Stimulated activated CD8-positive, alpha-beta memory T cell treated with anti-CD3 and anti-CD28 coated beads, Interleukin-2, amount 100 ng/mL, for 48 hours (primary cell): ENCODE measurements around the gene ANKMY1.
"Not testable (repeated sequence)": the region's sequence is repeated elsewhere in the genome, so short reads cannot be mapped to it uniquely, and the experiment has no call there.

ENCODE experiments used
- DNase-seq, 2 donors: peaks; one replicate each; pipeline ENCODE4 v3.0.0-alpha.2; 2020; ENCODE audit warnings: low read depth in 2 of 2

ANKMY1 gene

DNA sequence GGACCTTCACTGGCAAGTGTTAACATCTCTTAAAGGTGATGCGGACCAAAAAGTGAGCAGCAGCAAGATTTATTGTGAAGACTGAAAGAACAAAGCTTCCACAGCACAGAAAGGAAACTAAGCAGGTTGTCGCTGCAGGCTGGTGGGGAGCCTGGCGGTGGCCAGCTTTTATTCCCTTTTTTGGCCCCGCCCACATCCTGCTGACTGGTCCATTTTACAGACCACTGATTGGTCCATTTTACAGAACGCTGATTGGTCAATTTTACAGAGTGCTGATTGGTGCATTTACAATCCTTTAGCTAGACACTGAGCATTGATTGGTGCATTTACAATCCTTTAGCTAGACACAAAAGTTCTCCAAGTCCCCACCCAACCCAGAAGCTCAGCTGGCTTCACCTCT, 35.9 kb downstream of the ANKMY1 start:
- not testable (repeated sequence) for DNase-seq

DNA sequence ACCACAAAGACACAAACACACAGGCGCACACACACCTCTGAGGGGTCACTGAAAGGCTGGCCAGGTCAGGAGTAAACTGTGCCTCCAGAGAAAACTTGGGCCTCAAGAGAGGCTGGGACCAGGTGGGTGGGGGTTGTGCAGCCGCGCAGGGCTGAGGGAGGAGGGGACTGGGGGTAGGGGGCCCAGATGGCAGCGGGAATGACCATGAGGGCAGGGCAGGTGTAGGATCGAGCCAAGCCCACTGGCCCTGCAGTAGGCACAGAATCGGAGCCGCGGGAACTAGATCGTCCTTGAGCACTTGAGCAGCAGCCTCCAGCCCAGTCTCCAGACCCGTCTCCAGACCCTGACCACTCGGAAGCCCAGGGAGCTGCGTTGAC, 36.8 kb downstream of the ANKMY1 start:
- DNase-seq = no peak

DNA sequence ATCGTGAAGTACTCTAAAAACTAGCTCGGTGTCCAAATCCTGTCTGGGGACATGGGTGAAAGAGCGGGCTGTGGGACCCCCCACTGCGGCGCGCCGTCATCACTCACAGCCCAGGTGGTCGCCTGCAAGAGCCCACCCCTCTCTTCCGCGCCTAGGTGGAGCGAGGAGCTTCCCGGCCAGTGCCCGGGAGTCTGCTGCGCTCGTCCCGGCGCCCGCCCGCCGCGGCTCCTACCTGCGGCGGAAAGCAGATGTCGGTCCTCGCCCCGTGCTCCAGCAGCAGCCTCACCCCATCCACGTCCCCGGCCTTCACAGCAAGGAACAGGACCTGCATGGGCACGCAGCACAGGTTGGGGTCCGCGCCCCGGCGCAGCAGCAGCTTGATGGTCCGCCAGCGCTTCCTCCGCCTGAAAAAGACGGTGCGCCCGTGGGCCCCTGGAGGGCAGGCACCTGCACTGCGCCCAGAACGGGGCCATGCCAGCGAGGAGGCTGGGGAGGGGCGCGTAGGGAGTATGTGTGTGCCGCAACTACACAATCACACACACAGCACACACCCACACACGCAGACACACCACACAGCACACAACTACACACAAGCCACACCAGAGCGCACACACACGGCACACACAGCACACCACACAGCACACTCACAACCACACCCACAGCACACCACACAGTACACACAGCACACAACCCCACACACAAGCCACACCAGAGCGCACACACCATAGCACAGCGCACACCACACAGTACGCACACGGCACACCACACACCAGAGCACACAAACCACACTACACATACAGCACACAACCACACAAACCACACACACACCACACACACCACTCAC, 37.4 kb downstream of the ANKMY1 start:
- DNase-seq = no peak

GRCh38 chr2:240519396-240520129, 38.2 kb downstream of the ANKMY1 start:
- no peak for DNase-seq

- DNase-seq = no peak
Measured at GRCh38 chr2:240518981-240519380, 38.8 kb downstream of the ANKMY1 start.

- DNase-seq = no peak
Measured at GRCh38 chr2:240517342-240517741, 40.4 kb downstream of the ANKMY1 start.

GRCh38 chr2:240514631-240515030, 43.2 kb downstream of the ANKMY1 start:
- DNase-seq = no peak

DNA sequence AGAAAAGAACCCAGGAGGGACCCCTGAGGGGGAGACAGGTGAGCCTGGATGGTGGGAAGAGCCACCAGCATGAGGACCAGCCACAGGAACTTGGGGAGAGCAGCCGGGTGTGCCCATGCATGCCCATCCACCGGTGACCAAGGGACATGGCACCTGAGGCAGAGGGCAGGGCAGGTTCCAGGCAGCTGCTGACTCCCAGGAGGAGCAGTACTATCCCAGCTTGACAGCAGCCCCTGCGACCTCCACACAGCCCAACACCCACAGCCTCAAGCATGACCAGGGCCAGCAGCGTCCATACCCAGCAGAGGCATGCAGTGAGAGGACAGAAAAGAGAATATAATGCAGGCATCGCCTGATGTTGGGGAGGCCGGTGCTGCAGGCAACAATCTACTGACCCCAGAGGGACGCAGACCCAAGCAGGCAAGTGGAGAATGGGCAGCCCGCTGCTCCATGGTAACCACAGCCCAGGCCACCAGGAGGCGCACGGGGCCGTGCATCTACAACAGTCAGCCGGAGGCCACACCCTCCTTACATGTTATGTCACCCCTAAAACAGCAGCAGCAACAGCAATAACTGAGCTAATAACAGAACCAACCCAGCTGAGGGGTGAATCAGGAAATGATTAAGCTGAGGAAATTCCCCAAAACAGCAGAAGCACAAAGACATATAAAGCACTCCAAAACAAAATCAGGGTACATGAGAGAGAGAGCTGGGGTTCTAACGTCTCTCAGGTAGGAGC, 44.1 kb downstream of the ANKMY1 start:
- DNase-seq = peak; percentile 77 to 81

GRCh38 chr2:240512666-240513535, 44.9 kb downstream of the ANKMY1 start:
- no peak for DNase-seq

DNA sequence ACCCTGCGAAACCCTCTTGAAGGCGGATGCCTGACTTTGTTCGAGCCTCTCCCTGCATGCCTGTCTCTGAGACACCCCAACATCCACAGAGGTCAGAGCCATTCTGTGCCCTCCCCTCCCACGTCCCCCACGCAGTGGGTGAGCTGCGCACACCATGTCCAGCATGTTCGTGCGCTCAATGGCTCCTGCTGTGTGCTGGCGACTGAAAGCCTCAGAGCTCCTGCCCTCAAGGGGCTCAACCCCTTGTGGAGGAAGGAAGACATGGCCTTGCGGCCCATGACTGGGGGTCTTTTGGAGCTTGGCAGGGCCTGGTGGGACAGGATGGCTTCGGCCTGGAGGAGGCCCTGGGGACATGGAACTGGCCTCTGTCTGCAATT, 45.7 kb downstream of the ANKMY1 start:
- DNase-seq = no peak

- DNase-seq = no peak
Measured at GRCh38 chr2:240511351-240512108, 46.3 kb downstream of the ANKMY1 start.

- DNase-seq = no peak
Measured at GRCh38 chr2:240510513-240511210, 47.1 kb downstream of the ANKMY1 start.

DNA sequence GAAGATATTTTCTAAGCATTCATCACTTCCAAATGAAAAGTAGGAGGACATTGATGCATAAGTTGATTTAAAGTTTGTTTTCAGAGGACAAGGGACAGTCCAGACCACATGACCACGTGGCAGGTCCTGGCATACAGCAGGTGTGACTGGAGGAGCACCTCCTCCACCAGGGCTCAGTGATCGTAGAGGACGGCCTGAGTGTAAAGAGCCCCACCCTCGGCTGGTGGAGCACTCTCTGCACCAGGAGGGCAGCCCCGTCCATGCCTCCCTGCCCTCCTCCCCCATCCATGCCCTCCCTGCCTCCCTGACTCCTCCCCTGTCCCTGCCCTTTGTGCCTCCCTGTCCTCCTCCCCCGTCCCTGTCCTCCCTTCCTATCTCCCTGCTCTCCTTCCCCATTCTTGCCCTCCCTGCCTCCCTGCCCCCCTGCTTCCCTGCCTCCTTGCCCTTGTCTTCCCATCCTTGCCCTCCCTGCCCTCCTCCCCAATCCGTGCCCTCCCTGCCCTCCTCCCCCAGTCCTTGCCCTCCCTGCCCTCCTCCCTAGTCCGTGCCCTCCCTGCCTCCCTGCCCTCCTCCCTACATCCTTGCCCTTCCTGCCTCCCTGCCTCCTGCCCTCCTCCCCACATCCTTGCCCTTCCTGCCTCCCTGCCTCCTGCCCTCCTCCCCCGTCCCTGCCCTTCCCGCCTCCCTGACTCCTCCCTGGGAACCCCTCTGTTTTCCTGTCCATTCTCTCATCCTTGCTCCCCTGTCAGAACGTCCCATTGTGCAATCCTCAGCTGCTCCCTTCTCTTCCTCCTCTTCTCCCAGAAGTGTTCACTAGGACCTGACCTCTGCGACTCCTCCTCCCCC, 47.9 kb downstream of the ANKMY1 start:
- no peak for DNase-seq

- DNase-seq = no peak
Measured at GRCh38 chr2:240508832-240509545, 48.8 kb downstream of the ANKMY1 start.

GRCh38 chr2:240507778-240508251, 50.0 kb downstream of the ANKMY1 start:
- DNase-seq = no peak

- DNase-seq = no peak
Measured at GRCh38 chr2:240507060-240507777, 50.6 kb downstream of the ANKMY1 start.

GRCh38 chr2:240506406-240507059, 51.3 kb downstream of the ANKMY1 start:
- DNase-seq = no peak
